HS-5 (cell line): ENCODE results near the gene KIAA1614.

ENCODE experiments used
- DNase-seq: peaks from one replicate; pipeline ENCODE4 v3.0.0-alpha.2; 2012; ENCODE audit warnings: low read depth

Gene KIAA1614

GRCh38 chr1:180924939-180925338 lies 12.2 kb downstream of the KIAA1614 start:
- DNase-seq: no peak

GRCh38 chr1:180925471-180926051 lies 12.9 kb downstream of the KIAA1614 start:
- no peak for DNase-seq

GRCh38 chr1:180926164-180926981 lies 13.7 kb downstream of the KIAA1614 start:
- no peak for DNase-seq

GRCh38 chr1:180927348-180927747 lies 14.7 kb downstream of the KIAA1614 start:
- no peak for DNase-seq

- no peak for DNase-seq
These were observed 15.1 kb downstream of the KIAA1614 start for GRCh38 chr1:180927841-180928240.

GRCh38 chr1:180928331-180929230 lies 15.9 kb downstream of the KIAA1614 start:
- DNase-seq: no peak

- no peak for DNase-seq
These were observed 16.7 kb downstream of the KIAA1614 start for GRCh38 chr1:180929389-180929788.

GRCh38 chr1:180930687-180931086 lies 18.0 kb downstream of the KIAA1614 start:
- no peak for DNase-seq

- DNase-seq: no peak
These were observed 18.8 kb downstream of the KIAA1614 start for GRCh38 chr1:180931529-180931928.

- no peak for DNase-seq
These were observed 19.7 kb downstream of the KIAA1614 start for GRCh38 chr1:180932378-180932777.

- no peak for DNase-seq
These were observed 20.4 kb downstream of the KIAA1614 start for GRCh38 chr1:180933141-180933540.

- no peak for DNase-seq
These were observed 21.9 kb downstream of the KIAA1614 start for GRCh38 chr1:180934563-180934962.

- DNase-seq: no peak
These were observed 22.8 kb downstream of the KIAA1614 start for GRCh38 chr1:180935326-180936109.

- DNase-seq: no peak
These were observed 23.7 kb downstream of the KIAA1614 start for GRCh38 chr1:180936110-180937011.

GRCh38 chr1:180937012-180937372 lies 24.3 kb downstream of the KIAA1614 start:
- no peak for DNase-seq

GRCh38 chr1:180937624-180938225 lies 25.0 kb downstream of the KIAA1614 start:
- no peak for DNase-seq

GRCh38 chr1:180939073-180939710 lies 26.5 kb downstream of the KIAA1614 start:
- DNase-seq: no peak

GRCh38 chr1:180939711-180940103 lies 27.0 kb downstream of the KIAA1614 start:
- DNase-seq: no peak

- no peak for DNase-seq
These were observed 27.7 kb downstream of the KIAA1614 start for GRCh38 chr1:180940445-180940844.
